CD4-positive, alpha-beta T cell treated with Interleukin-17A for 1 hour (primary cell): ENCODE measurements around the gene FAM186B.

Experiments used
- DNase-seq: peaks from one replicate; pipeline ENCODE4 v3.0.0-alpha.2; 2020

FAM186B gene

DNA sequence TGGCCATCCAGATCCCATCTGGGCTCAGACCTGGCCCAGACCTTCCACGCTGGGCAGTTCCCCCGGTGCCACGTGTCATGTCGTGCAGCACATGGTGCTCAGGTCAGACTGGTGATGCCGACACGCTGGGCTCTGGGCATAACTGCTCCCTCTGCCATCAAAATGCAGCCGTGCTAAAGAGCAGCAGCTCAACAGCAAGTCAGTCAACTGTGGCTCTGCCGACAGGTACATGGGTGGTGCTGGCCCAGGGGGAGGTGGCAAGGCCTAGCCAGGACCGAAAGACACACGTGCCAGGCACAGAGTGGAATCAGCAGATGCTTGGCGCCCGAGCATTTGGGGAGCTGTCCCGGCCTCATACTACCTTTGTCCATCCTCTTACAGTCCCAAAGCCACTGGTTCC is 39.1 kb downstream of the FAM186B start:
- DNase-seq: no peak

- DNase-seq: no peak
Measured at GRCh38 chr12:49565406-49566265, 39.8 kb downstream of the FAM186B start.

- no peak for DNase-seq
Measured at GRCh38 chr12:49564686-49565405, 40.6 kb downstream of the FAM186B start.

- DNase-seq: no peak
Measured at GRCh38 chr12:49563951-49564685, 41.3 kb downstream of the FAM186B start.

DNA sequence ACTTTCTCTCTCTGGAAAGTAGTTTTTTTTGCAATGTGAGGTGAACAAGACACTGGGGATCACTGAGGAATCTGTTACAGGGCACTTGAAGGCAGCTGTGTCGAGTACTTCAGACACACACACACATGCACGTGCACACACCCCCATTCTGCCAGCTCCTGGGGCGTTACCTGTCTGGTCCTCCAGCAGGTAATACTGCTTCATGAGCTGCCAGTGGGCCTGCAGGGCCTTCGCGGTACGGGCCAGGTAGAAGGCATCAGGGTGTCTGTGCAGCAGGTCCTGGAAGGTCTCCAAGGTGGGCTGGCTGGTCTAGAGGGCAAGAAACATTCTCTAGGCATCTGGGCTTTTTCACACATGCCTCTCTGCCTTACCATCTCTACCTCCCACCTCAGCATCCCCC is 42.6 kb downstream of the FAM186B start:
- no peak for DNase-seq

- no peak for DNase-seq
Measured at GRCh38 chr12:49562233-49562632, 43.2 kb downstream of the FAM186B start.

DNA sequence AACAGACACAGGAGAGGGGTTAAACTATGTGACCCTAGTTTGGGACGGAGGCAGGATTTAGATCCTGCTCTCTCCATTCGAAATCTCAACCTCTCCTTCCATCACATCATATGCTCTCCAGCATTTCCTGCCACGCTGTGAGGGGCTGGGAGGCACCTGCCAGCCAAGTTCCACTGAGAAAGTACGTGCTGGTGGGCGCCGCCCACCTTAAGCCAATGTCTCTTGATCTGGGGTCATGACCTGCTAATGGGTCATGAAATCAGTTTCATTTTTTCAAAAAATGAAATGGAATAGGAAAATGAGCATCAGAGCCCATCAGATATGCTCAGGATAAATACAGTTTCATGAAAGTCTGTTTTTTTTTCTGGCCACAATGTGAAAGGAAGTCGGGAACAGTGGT is 44.7 kb downstream of the FAM186B start:
- DNase-seq: no peak

GRCh38 chr12:49559011-49559675 is 46.3 kb downstream of the FAM186B start:
- no peak for DNase-seq

GRCh38 chr12:49558526-49558925 is 46.9 kb downstream of the FAM186B start:
- no peak for DNase-seq

GRCh38 chr12:49557917-49558215 is 47.6 kb downstream of the FAM186B start:
- no peak for DNase-seq

DNA sequence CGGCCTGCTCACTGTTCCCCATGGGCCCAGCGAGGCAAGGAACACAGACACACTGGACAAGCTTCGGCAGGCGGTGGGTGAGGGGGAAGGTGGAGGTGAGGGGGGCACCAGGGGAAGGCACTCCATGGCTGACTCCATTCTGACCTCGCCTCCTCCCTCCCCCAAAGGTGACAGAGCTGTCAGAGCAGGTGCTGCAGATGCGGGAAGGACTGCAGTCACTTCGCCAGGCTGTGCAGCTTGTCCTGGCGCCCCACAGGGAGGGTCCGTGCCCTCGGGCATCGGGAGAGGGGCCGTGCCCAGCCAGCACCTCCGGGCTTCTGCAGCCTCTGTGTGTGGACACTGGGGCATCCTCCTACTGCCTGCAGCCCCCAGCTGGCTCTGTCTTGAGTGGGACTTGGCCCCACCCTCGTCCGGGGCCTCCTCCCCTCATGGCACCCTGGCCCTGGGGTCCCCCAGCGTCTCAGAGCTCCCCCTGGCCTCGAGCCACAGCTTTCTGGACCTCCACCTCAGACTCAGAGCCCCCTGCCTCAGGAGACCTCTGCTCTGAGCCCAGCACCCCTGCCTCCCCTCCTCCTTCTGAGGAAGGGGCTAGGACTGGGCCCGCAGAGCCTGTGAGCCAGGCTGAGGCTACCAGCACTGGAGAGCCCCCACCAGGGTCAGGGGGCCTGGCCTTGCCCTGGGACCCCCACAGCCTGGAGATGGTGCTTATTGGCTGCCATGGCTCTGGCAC is 48.1 kb downstream of the FAM186B start:
- no peak for DNase-seq

DNA sequence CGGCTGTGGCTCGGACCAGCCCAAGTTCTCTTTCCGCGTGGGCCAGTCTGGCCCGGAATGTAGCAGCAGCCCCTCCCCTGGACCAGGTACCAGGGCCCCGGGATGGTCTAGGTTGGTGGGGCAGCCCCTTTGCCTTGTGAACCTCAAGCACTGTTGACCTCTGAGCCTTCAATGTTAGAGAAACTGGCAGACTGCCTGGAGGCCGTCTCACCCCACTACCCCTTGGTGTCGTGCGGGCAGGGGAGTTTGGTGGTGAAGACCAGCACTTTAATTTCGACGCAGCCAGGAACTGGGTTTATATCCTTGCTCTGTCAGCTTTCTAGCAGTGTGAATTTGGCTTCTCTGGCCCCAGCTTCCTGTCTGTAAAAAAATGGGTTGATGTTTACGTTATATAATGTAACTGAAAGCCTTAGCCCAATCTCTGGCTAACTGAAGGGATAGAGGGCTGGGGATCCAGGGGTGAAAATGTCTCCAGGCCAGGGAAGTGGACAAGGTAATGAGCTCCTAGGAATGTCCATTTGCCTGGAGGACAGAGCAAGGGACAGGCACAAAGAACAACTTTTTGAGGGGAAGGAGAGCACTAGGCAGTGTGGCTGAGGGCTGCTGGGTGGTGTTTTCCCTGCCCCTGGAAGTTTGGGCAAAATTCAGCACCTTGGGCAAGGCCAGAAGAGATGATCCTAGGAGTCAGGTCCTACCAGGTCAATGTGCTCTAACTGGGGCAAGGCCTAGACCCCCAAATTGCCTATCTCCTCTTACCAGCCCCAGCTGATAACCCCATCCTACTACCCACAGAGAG is 48.9 kb downstream of the FAM186B start:
- no peak for DNase-seq

GRCh38 chr12:49555631-49556390 is 49.6 kb downstream of the FAM186B start:
- DNase-seq: no peak

DNA sequence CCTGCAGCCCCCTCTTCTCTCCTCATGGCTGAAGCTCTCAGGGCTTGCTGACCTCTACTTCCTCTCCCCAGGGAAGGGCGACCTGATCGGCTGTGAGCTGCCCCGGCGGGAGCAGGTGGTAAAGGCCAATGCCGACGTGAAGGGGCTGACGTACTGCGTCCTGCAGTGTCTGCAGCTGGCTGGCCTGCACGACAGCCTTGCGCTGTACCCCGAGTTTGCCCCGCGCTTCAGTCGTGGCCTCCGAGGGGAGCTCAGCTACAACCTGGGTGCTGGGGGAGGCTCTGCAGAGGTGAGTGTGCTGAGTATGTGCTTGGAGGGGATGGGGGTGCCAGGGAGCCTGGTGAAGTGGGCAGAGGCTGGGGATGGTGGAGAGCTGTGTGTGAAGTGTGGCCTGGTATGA is 51.2 kb downstream of the FAM186B start:
- DNase-seq: no peak

DNA sequence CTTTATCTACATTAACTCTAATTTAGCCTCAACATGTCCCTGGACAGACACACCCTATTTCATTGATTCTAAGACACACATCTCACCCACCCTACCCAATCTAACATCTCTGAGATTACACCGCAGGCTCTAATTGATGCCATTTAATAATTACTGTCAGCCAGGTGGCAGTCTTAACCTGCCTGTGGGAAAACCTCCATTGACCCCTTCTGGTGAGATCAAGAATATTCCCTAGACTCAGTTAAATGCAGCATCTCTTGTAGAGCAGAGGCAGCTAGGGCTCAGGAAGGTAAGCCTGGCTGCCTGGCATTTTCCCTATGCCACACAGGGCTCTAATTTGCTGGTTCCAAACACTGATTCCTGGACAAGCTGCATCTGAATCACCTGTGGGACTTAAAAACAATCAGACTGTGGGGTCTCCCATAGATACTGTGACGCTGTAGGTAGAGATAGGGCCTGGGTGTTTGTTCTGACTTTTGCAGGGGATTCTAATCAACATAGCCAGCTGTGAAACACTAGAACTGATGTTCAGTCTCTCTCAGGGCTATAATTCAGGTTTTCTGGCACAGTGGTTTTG is 51.8 kb downstream of the FAM186B start:
- peak; percentile 69 for DNase-seq

- DNase-seq: no peak
Measured at GRCh38 chr12:49552899-49553298, 52.5 kb downstream of the FAM186B start.

- no peak for DNase-seq
Measured at GRCh38 chr12:49552425-49552824, 53.0 kb downstream of the FAM186B start.

- no peak for DNase-seq
Measured at GRCh38 chr12:49552014-49552413, 53.4 kb downstream of the FAM186B start.

GRCh38 chr12:49550693-49551252 is 54.7 kb downstream of the FAM186B start:
- no peak for DNase-seq
